IPS DF 4.7 (cell line): ENCODE measurements around the gene OPN1MW3.
"Not testable (repeated sequence)": the region's sequence is repeated elsewhere in the genome, so short reads cannot be mapped to it uniquely, and the experiment has no call there.

Experiments used
- DNase-seq: peaks from one replicate; pipeline ENCODE4 v3.0.0-alpha.2; 2013; ENCODE audit warnings: low spot score; ENCODE audit errors: extremely low read depth

OPN1MW3 gene

DNA sequence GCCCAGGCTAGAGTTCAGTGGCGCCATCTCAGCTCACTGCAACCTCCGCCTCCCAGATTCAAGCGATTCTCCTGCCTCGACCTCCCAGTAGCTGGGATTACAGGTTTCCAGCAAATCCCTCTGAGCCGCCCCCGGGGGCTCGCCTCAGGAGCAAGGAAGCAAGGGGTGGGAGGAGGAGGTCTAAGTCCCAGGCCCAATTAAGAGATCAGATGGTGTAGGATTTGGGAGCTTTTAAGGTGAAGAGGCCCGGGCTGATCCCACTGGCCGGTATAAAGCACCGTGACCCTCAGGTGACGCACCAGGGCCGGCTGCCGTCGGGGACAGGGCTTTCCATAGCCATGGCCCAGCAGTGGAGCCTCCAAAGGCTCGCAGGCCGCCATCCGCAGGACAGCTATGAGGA is at the start of gene OPN1MW3:
OPN1MW3 (plus strand) TSS at position 301 of the 400 bp plus-strand sequence; CDS start at position 339, 38 bp downstream.
- DNase-seq = not testable (repeated sequence)

DNA sequence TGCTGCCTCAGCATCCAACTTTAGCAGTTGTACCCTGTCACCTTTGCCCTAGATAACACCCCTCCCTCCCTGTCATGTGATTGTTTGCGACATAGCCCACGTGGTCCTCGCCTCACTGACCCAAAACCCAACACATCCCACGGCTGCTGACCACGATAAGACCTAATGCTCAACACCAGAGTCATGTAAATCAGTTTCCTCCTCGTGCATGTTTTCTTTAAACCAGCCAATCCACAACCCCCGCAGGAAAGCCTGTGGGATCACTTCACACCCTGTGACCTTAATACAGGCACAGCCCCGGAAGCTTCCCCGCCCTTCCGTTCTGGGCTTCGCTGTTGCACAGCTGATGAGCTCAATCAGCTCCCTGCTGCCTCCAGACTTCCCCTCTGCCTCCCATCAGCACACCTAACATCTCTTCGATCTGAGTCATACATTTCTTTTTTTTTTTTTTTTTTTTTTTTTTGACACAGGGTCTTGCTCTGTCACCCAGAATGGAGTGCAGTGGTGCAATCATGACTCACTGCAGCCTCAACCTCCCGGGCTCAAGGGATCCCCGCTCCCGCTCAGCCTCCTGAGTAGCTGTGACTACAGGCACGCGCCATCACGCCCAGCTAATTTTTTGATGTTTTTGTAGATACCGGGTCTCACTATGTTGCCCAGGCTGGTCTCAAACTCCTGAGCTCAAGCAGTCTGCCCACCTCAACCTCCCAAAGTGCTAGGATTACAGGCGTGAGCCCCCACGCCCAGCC is 47.5 kb upstream of the OPN1MW3 start:
- not testable (repeated sequence) for DNase-seq

DNA sequence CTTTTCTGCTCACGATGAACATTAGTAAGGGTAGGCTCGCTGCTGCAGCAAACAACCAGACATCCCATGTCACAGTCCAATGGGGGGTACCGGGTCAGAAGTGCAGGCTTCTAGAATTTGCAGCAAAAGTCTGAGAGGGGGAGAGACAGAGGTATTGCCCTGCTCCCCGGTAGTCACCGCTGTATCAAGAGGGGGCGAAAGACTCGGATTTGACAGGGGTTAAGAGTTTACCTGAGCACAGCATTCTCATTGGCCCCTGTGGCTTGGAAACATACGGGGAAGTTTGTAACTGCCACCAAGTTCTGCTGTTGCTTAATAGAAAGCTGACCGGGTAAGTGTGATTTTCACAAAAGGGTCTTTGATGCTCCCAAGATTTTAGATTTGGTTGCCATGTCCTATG is 46.3 kb upstream of the OPN1MW3 start:
- DNase-seq = not testable (repeated sequence)

DNA sequence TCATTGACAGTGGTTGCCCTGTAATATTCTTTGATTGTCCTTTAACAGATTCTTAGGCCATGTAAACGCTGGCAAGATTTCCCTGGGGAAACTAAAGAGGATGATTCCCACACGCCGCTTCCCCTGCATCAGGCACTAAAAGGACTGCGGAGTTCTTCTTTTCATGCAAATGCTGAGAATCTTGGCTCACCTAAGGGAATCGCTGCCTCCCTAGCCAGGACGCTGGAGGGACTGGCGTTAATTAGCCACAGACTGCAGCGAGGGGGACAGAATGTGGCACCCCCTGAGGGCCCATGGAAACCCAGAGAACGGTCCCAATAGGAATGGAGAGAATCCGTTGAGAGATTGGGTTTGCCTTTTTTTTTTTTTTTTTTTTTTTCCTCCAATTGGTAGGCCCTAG is 45.9 kb upstream of the OPN1MW3 start:
- not testable (repeated sequence) for DNase-seq

DNA sequence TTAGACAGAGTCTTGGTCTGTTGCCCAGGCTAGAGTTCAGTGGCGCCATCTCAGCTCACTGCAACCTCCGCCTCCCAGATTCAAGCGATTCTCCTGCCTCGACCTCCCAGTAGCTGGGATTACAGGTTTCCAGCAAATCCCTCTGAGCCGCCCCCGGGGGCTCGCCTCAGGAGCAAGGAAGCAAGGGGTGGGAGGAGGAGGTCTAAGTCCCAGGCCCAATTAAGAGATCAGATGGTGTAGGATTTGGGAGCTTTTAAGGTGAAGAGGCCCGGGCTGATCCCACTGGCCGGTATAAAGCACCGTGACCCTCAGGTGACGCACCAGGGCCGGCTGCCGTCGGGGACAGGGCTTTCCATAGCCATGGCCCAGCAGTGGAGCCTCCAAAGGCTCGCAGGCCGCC is 37.9 kb upstream of the OPN1MW3 start, which contains the start of gene OPN1MW2:
OPN1MW2 (plus strand) TSS at position 301 of the 400 bp plus-strand sequence; CDS start at position 361, 60 bp downstream.
- not testable (repeated sequence) for DNase-seq

DNA sequence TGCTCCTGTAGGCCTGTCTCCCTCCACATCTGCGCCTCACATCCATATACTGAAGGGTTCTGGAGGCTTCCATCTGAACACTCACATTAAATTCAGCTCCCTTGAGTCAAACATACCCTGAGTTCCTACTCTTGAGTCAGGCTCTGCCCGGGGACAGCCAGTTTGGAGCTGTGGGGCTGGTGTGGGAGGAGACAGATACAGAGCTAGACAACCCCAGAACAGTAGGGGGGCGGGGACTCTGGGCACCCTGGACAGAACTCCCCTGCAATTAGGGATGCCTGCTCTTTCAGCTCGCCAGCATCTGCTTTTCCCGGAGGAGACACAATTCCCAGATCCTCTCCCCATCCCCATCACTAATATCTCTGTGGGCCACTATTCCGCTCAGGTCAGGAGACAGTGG is 32.1 kb upstream of the OPN1MW3 start:
- DNase-seq = not testable (repeated sequence)

DNA sequence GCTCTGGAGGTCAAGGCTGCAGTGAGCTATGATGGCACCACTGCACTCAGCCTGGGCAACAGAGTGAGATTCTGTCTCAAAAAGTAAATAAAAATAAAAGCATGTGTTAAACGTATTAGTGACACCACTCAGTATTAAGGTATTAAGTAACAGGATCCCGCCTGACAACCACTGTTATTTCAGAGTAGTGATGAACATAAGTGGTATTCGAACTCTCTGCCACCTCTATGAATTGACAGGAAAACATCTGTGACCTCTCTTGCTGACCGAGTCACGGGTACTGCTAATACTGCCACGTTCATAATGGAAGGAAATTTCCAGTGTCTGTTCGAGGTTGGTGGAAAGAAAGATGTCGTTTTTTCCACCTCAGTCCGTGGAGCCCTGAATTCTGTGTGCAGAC is 30.7 kb upstream of the OPN1MW3 start:
- not testable (repeated sequence) for DNase-seq

DNA sequence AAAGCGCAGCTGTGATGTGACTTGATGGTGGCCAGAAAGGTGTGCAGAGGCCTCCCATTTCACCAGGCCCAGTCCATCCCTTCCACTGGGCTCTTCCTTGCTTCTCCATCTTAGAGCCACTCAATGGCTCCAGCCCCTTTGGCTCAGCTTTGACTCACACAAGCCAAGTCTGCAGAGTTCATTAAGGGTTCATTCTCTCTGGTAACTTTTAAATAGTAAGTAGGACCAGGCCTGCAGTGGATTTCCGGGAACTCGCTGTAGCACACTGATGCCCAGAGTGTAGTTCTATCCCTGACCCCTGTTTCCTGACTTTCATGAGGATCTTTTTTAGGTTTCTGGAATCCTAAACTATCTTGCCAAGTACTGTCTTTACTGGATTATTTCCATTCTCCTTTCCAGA is 25.9 kb upstream of the OPN1MW3 start:
- not testable (repeated sequence) for DNase-seq

DNA sequence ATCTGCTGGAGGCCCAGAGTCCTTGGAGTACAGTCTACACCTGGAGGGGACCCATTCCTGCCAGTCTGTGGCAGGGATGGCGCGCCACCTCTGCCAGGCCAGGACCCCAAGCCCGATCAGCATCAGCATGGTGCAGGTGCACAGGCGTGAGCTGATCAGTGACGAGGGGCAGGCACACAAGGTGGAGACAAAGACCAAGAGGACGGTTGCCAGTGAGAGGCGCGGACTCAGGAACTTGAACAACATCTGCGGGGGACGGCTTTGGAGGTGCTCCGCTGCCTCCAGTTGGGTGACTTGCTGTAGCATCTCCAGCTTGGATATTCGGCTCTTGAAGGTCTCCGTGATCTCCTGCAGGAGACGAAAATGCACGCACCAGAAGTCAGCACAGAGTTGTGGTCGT is 23.8 kb upstream of the OPN1MW3 start:
- not testable (repeated sequence) for DNase-seq

DNA sequence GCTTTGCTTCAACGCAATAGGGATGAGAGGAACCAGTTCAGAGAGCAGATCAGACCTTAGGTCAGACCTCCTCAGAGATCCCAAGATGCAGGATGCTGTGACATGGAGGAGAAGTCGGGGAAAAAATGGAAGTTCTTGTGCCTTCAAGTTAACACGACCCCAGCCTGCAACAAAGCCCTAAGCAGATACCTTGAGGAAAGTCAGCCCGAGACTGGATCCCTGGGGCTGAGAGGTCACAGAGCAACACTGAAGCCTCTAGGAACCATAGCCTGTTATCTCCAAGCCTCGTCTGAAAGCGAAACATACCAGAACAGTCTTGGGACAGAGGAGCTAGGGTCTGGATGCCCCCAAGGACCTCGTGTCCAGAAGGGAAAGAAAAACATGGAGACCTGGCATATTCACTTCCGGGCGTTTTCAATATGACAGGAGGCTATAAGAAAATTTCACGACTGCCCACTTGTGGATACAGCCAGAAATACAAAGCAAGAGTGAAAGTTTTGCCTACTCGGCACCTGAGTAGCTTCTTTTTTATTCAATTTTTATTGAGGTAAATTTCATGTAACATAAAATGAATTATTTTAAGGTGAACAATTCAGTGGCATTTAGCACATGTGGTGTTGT is 18.3 kb upstream of the OPN1MW3 start:
- DNase-seq = not testable (repeated sequence)

DNA sequence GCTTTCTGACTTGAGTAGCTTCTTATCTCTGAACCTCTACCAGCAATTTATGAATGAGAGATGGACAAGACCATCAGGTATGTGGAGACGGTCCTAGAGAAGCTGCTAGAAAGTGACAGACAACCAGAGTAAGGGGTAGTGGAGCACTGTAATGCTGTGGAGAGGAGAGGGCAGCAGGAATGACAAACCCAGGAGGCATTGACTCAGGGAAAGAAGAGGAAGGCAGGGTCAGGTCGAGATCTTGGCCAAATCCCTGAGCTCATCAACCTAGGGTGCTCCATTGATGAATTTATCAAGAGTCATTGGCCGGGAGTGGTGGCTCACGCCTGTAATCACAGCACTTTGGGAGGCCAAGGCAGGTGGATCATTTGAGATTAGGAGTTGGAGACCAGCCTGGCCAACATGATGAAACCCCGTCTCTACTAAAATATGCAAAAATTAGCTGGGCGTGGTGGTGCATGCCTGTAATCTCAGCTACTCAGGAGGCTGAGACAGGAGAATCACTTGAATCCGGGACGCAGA is 17.3 kb upstream of the OPN1MW3 start:
- DNase-seq = not testable (repeated sequence)

DNA sequence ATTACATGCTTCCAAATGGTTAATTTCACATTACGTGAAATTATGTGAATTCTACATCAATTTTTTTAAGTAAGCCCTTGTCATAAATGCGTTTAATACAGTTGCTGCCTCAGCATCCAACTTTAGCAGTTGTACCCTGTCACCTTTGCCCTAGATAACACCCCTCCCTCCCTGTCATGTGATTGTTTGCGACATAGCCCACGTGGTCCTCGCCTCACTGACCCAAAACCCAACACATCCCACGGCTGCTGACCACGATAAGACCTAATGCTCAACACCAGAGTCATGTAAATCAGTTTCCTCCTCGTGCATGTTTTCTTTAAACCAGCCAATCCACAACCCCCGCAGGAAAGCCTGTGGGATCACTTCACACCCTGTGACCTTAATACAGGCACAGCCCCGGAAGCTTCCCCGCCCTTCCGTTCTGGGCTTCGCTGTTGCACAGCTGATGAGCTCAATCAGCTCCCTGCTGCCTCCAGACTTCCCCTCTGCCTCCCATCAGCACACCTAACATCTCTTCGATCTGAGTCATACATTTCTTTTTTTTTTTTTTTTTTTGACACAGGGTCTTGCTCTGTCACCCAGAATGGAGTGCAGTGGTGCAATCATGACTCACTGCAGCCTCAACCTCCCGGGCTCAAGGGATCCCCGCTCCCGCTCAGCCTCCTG is 9.9 kb upstream of the OPN1MW3 start:
- DNase-seq = not testable (repeated sequence)

DNA sequence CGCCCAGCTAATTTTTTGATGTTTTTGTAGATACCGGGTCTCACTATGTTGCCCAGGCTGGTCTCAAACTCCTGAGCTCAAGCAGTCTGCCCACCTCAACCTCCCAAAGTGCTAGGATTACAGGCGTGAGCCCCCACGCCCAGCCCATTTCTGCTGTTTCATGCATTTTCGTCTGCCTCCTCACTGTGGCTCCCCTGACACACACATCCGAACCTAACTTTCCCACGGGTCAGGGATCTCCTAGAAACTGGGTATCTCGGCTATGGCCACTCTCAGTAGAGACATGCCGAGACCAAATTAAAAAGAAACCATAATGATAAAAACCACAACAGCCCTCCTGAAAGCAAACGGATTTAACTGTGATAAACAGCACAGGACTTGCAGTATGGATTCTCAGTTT is 9.3 kb upstream of the OPN1MW3 start:
- DNase-seq = not testable (repeated sequence)

DNA sequence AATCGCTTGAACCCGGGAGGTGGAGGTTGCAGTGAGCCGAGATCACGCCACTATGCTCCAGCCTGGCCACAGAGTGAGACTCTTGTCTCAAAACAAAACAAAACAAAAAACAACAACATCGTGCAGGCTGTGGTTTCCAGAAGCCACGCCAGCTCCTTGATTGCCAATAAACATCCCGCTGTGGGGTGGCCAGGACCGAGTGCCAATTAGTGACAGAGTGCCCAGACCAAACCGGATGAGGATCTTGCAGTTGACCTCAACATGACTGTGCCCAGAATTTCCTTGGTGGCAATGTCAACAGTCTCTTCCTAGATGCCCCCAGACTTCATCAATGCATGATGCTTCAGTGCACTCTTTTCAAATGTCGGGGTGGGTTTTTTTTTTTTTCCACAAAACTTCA is 1.3 kb downstream of the OPN1MW3 start:
- DNase-seq = not testable (repeated sequence)

DNA sequence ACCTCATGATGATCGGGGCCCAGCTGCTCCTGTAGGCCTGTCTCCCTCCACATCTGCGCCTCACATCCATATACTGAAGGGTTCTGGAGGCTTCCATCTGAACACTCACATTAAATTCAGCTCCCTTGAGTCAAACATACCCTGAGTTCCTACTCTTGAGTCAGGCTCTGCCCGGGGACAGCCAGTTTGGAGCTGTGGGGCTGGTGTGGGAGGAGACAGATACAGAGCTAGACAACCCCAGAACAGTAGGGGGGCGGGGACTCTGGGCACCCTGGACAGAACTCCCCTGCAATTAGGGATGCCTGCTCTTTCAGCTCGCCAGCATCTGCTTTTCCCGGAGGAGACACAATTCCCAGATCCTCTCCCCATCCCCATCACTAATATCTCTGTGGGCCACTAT is 5.7 kb downstream of the OPN1MW3 start:
- DNase-seq = not testable (repeated sequence)

DNA sequence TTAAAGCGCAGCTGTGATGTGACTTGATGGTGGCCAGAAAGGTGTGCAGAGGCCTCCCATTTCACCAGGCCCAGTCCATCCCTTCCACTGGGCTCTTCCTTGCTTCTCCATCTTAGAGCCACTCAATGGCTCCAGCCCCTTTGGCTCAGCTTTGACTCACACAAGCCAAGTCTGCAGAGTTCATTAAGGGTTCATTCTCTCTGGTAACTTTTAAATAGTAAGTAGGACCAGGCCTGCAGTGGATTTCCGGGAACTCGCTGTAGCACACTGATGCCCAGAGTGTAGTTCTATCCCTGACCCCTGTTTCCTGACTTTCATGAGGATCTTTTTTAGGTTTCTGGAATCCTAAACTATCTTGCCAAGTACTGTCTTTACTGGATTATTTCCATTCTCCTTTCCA is 11.9 kb downstream of the OPN1MW3 start:
- not testable (repeated sequence) for DNase-seq

DNA sequence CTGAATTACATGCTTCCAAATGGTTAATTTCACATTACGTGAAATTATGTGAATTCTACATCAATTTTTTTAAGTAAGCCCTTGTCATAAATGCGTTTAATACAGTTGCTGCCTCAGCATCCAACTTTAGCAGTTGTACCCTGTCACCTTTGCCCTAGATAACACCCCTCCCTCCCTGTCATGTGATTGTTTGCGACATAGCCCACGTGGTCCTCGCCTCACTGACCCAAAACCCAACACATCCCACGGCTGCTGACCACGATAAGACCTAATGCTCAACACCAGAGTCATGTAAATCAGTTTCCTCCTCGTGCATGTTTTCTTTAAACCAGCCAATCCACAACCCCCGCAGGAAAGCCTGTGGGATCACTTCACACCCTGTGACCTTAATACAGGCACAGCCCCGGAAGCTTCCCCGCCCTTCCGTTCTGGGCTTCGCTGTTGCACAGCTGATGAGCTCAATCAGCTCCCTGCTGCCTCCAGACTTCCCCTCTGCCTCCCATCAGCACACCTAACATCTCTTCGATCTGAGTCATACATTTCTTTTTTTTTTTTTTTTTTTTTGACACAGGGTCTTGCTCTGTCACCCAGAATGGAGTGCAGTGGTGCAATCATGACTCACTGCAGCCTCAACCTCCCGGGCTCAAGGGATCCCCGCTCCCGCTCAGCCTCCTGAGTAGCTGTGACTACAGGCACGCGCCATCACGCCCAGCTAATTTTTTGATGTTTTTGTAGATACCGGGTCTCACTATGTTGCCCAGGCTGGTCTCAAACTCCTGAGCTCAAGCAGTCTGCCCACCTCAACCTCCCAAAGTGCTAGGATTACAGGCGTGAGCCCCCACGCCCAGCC is 27.3 kb downstream of the OPN1MW3 start:
- DNase-seq = not testable (repeated sequence)

DNA sequence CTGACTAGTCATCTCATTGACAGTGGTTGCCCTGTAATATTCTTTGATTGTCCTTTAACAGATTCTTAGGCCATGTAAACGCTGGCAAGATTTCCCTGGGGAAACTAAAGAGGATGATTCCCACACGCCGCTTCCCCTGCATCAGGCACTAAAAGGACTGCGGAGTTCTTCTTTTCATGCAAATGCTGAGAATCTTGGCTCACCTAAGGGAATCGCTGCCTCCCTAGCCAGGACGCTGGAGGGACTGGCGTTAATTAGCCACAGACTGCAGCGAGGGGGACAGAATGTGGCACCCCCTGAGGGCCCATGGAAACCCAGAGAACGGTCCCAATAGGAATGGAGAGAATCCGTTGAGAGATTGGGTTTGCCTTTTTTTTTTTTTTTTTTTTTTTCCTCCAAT is 29.0 kb downstream of the OPN1MW3 start:
- not testable (repeated sequence) for DNase-seq

DNA sequence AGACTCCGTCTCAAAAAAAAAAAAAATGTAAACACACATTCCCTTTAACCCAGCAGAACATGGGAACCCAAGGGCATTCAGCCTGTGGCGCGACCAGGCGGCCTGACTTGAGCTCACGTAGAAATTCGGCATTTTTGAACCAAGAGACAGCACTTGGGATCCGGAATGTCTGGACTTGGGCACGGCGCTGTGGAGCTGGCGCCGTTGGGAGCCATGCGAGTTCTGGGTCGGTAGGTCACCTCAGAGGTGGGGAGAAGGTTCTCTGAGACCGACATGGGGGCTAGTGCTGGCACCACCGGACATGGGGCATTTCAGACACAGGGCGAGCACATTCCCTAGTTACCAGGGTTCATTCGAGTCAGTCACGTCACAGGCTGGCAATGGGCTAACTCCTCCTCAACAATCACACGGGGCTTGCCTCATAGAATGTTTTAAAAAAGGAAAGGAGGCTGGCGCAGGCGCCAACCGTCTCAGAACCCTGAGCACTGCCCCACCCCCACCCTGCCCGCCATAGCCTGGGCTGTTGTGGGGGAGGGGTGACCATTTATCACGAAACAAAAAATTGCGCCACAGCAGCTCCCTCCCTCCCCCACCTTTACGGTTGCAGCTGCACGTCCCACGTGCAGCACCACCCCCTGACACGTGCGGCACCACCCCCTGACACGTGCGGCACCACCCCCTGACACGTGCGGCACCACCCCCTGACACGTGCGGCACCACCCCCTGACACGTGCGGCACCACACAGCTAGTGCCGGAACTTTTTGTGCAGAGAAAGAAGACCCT is 37.6 kb downstream of the OPN1MW3 start, which contains the start of gene TEX28:
TEX28 (minus strand) TSS at position 334 of the 784 bp plus-strand sequence. CDS start 3,007 bp downstream, outside the sequence.
- no peak for DNase-seq
